Hepatocyte (in vitro differentiated cells): ENCODE data around the gene CTXN3. TPM values are rescaled to one million over a fixed set of nuclear protein-coding genes. Genes with fewer than 3 reads are reported as not detected.

Experiments
- DNase-seq: peaks from one replicate; pipeline ENCODE4 v3.0.0-alpha.2; 2016; ENCODE audit warnings: low spot score
- H2AFZ ChIP-seq: fragments of 200-600 bp; sonication (generic); 2 replicates; pipeline ENCODE4 v1.6.0; 2016; ENCODE audit warnings: antibody characterized with exemption, mild to moderate bottlenecking
- H3K27ac ChIP-seq: fragments of 200-600 bp; sonication (generic); 2 replicates; pipeline ENCODE4 v1.5.1; 2016; ENCODE audit warnings: mild to moderate bottlenecking
- H3K27me3 ChIP-seq: fragments of 200-600 bp; sonication (generic); 2 replicates; pipeline ENCODE4 v1.6.1; 2016
- H3K36me3 ChIP-seq: fragments of 200-600 bp; sonication (generic); replicated peaks from 2 replicates; pipeline ENCODE4 v1.5.1; 2016; ENCODE audit warnings: low read depth; ENCODE audit not compliant: insufficient read depth
- H3K4me1 ChIP-seq: fragments of 200-600 bp; sonication (generic); 2 replicates; pipeline ENCODE4 v1.5.1; 2016; ENCODE audit warnings: mild to moderate bottlenecking, moderate library complexity; ENCODE audit not compliant: insufficient read depth
- H3K4me2 ChIP-seq: fragments of 200-600 bp; sonication (generic); 2 replicates; pipeline ENCODE4 v1.6.0; 2016
- H3K4me3 ChIP-seq: fragments of 200-600 bp; sonication (generic); 2 replicates; pipeline ENCODE4 v1.5.1; 2016; ENCODE audit warnings: mild to moderate bottlenecking
- H3K79me2 ChIP-seq: fragments of 200-600 bp; sonication (generic); 2 replicates; pipeline ENCODE4 v1.6.0; 2017; ENCODE audit warnings: mild to moderate bottlenecking
- H3K9me2 ChIP-seq: fragments of 200-600 bp; sonication (generic); replicated peaks from 2 replicates; pipeline ENCODE4 v1.6.0; 2017; ENCODE audit warnings: mild to moderate bottlenecking; ENCODE audit not compliant: insufficient read depth
- H3K9me3 ChIP-seq: fragments of 200-600 bp; sonication (generic); 2 replicates; pipeline ENCODE4 v1.5.1; 2016; ENCODE audit warnings: low read depth, mild to moderate bottlenecking
- H4K20me1 ChIP-seq: fragments of 200-600 bp; sonication (generic); 2 replicates; pipeline ENCODE4 v1.6.0; 2016; ENCODE audit warnings: mild to moderate bottlenecking; ENCODE audit not compliant: insufficient read depth, poor library complexity, severe bottlenecking
- CTCF ChIP-seq: fragments of 200-600 bp; sonication (generic); IDR thresholded peaks from 2 replicates; pipeline ENCODE4 v1.5.1; 2016; ENCODE audit warnings: antibody characterized with exemption, mild to moderate bottlenecking; ENCODE audit not compliant: poor library complexity
- EZH2 ChIP-seq: fragments of 200-600 bp; sonication (generic); IDR thresholded peaks from 2 replicates; pipeline ENCODE4 v1.6.1; 2016; ENCODE audit warnings: antibody characterized with exemption, mild to moderate bottlenecking, borderline replicate concordance
- EZH2phosphoT487 ChIP-seq: fragments of 200-600 bp; sonication (generic); IDR thresholded peaks from one replicate; pipeline ENCODE4 v1.6.1; 2018; ENCODE audit warnings: antibody characterized with exemption, mild to moderate bottlenecking, low read depth, moderate library complexity; ENCODE audit not compliant: unreplicated experiment, severe bottlenecking
- WGBS: methylation state at CpG from one replicate; pipeline ENCODE4 v1.1.6; 2016; ENCODE audit warnings: low lambda C conversion rate; ENCODE audit errors: missing lambda C conversion rate; 5-methylcytosine and 5-hydroxymethylcytosine counted together
- polyA plus RNA-seq: library from polyadenylated mRNA; unstranded; fragments of >200 nt; fragmentation: Nextera tagmentation; extraction: Ambion mirVana; gene quantifications from 2 replicates; pipeline ENCODE4 v1.2.1, GENCODE V29; 2016
- total RNA-seq: library from RNA; depleted of rRNA; stranded (reverse); fragments of >200 nt; gene quantifications from 2 replicates; pipeline ENCODE4 v1.2.3, GENCODE V29; 2014

The CTXN3 gene
- total and polyA plus RNA-seq, 2 experiments from 2014 or later: not detected

- Histone ChIP-seq H3K36me3 (no peaks in the 10 kb centered on the region), H3K9me3 (no peaks in the 10 kb centered on the region), H3K27me3 (no peaks in the 10 kb centered on the region), H3K4me2 (no peak overlapping the region), H3K79me2 (no peaks in the 10 kb centered on the region), H3K4me3 (no peak overlapping the region), H2AFZ (no peak overlapping the region), H3K27ac (peak overlapping the region; percentile 25), H4K20me1 (no peaks in the 10 kb centered on the region), H3K9me2 (no peaks in the 10 kb centered on the region), H3K4me1 (peaks cover 7% of the 10 kb centered on the region)
- TF ChIP-seq EZH2phosphoT487: no peak
- no peak for TF ChIP-seq EZH2
- no peak for TF ChIP-seq CTCF
- peak; percentile 16 for DNase-seq
- 92% methylated on average over 4 of the region's 4 CpGs for WGBS
These were observed 36.3 kb upstream of the CTXN3 start for GRCh38 chr5:127612441-127613141.

- DNase-seq: peak; percentile 10
- H4K20me1 ChIP-seq: no peaks in the 10 kb centered on the region
- no peaks in the 10 kb centered on the region for H3K36me3 ChIP-seq
- no peaks in the 10 kb centered on the region for H3K9me2 ChIP-seq
- H3K4me1 ChIP-seq: peaks cover 7% of the 10 kb centered on the region
- no peaks in the 10 kb centered on the region for H3K27me3 ChIP-seq
- no peak overlapping the region for H3K4me2 ChIP-seq
- H3K9me3 ChIP-seq: no peaks in the 10 kb centered on the region
- no peak for TF ChIP-seq CTCF
- TF ChIP-seq EZH2phosphoT487: no peak
- TF ChIP-seq EZH2: no peak
- peak overlapping the region; percentile 5 for H3K27ac ChIP-seq
- 58% methylated on average over 2 of the region's 2 CpGs for WGBS
- no peaks in the 10 kb centered on the region for H3K79me2 ChIP-seq
- H2AFZ ChIP-seq: no peak overlapping the region
- H3K4me3 ChIP-seq: no peak overlapping the region
These were observed 33.0 kb upstream of the CTXN3 start for GRCh38 chr5:127615916-127616315.

GRCh38 chr5:127619908-127620479 is 28.9 kb upstream of the CTXN3 start:
- peaks cover 7% of the 10 kb centered on the region for H3K4me1 ChIP-seq
- no peaks in the 10 kb centered on the region for H3K9me2 ChIP-seq
- H3K27ac ChIP-seq: no peak overlapping the region
- no peaks in the 10 kb centered on the region for H3K79me2 ChIP-seq
- no peaks in the 10 kb centered on the region for H3K27me3 ChIP-seq
- no peak for TF ChIP-seq CTCF
- TF ChIP-seq EZH2: no peak
- TF ChIP-seq EZH2phosphoT487: no peak
- no peak for DNase-seq
- no peaks in the 10 kb centered on the region for H3K36me3 ChIP-seq
- no peak overlapping the region for H3K4me2 ChIP-seq
- H2AFZ ChIP-seq: no peak overlapping the region
- H4K20me1 ChIP-seq: no peaks in the 10 kb centered on the region
- H3K4me3 ChIP-seq: no peak overlapping the region
- no peaks in the 10 kb centered on the region for H3K9me3 ChIP-seq
- WGBS: 90% methylated on average over 5 of the region's 5 CpGs
